Fibroblast of lung (primary cell): ENCODE measurements around the gene LITAF.

Source experiments
- CTCF ChIP-seq, 2 donors: IDR thresholded peaks in 1 of 2; conservative IDR thresholded peaks in 1 of 2; 1 replicate in 1 of 2; 2 replicates in 1 of 2; pipeline ENCODE4 v1.5.1; 2011 to 2012; ENCODE audit warnings: low read length in 2 of 2, control low read depth in 1 of 2, inconsistent platforms in 1 of 2, low read depth in 1 of 2, mild to moderate bottlenecking in 1 of 2
- EZH2 ChIP-seq: IDR thresholded peaks from 2 replicates; pipeline ENCODE4 v1.5.1; 2012; ENCODE audit warnings: low read length, control low read depth, mild to moderate bottlenecking; ENCODE audit errors: missing control alignments

GRCh38 chr16:11632455-11632939, 45.8 kb upstream of the LITAF start:
- TF ChIP-seq CTCF (conservative IDR thresholded peaks at IDR 0.05 in 1 of 2, IDR thresholded peaks at IDR 0.05 in 1 of 2; ENCODE audit: low read depth in 1 of 2, low read length in 2 of 2) (no peak), EZH2 (no peak)
